ENCODE measurements around the gene CFAP97. TPM values are rescaled to one million over a fixed set of nuclear protein-coding genes. Genes with fewer than 3 reads are reported as not detected.

Gene CFAP97
- total RNA-seq, 2 donors from 2014 or later, result 12.2 to 22.4 TPM

GRCh38 chr4:185221912-185222311 lies 18.1 kb upstream of the CFAP97 start:
- no peak for DNase-seq
- H3K4me1 ChIP-seq, result no peaks in the 10 kb centered on the region
- no peaks in the 10 kb centered on the region for H3K27me3 ChIP-seq
- no peak overlapping the region for H3K27ac ChIP-seq
- H3K36me3 ChIP-seq, result no peaks in the 10 kb centered on the region
- no peak for TF ChIP-seq CTCF (IDR thresholded peaks at IDR 0.05)
- H3K9ac ChIP-seq (ENCODE audit: low read depth in 2 of 2, low read length in 2 of 2), result no peak overlapping the region
- H3K4me3 ChIP-seq, result no peak overlapping the region
- H3K9me3 ChIP-seq, result no peaks in the 10 kb centered on the region
- intact Hi-C loops (cut with DNase I), result no loop called here

GRCh38 chr4:185221491-185221890 lies 17.7 kb upstream of the CFAP97 start:
- H3K4me3 ChIP-seq, result no peak overlapping the region
- no peaks in the 10 kb centered on the region for H3K27me3 ChIP-seq
- TF ChIP-seq CTCF (IDR thresholded peaks at IDR 0.05), result no peak
- no peaks in the 10 kb centered on the region for H3K4me1 ChIP-seq
- DNase-seq, result no peak
- intact Hi-C loops (cut with DNase I), result no loop called here
- no peaks in the 10 kb centered on the region for H3K36me3 ChIP-seq
- H3K27ac ChIP-seq, result no peak overlapping the region
- no peaks in the 10 kb centered on the region for H3K9me3 ChIP-seq
- no peak overlapping the region for H3K9ac ChIP-seq (ENCODE audit: low read depth in 2 of 2, low read length in 2 of 2)

GRCh38 chr4:185219551-185220344 lies 15.9 kb upstream of the CFAP97 start:
- no peak for TF ChIP-seq CTCF (IDR thresholded peaks at IDR 0.05)
- Histone ChIP-seq H3K27ac (no peak overlapping the region), H3K4me1 (no peaks in the 10 kb centered on the region), H3K27me3 (no peaks in the 10 kb centered on the region), H3K9me3 (no peaks in the 10 kb centered on the region), H3K9ac (ENCODE audit: low read depth in 2 of 2, low read length in 2 of 2) (no peak overlapping the region), H3K36me3 (no peaks in the 10 kb centered on the region), H3K4me3 (no peak overlapping the region)
- peak; percentile 64 for DNase-seq
- intact Hi-C loops (cut with DNase I), result no loop called here

- DNase-seq, result no peak
- Histone ChIP-seq H3K27me3 (no peaks in the 10 kb centered on the region), H3K4me3 (no peak overlapping the region), H3K4me1 (no peaks in the 10 kb centered on the region), H3K27ac (no peak overlapping the region), H3K9me3 (no peaks in the 10 kb centered on the region), H3K36me3 (no peaks in the 10 kb centered on the region), H3K9ac (ENCODE audit: low read depth in 2 of 2, low read length in 2 of 2) (no peak overlapping the region)
- intact Hi-C loops (cut with DNase I), result no loop called here
- no peak for TF ChIP-seq CTCF (IDR thresholded peaks at IDR 0.05)
Observed at GRCh38 chr4:185218312-185218711, 14.5 kb upstream of the CFAP97 start.

- intact Hi-C loops (cut with DNase I), result no loop called here
- no peak for TF ChIP-seq CTCF (IDR thresholded peaks at IDR 0.05)
Observed at GRCh38 chr4:185217408-185217975, 13.7 kb upstream of the CFAP97 start.

More at GRCh38 chr4:185217408-185217975, 13.7 kb upstream of the CFAP97 start:
- H3K36me3 ChIP-seq, result no peaks in the 10 kb centered on the region
- H3K27me3 ChIP-seq, result no peaks in the 10 kb centered on the region
- no peak overlapping the region for H3K4me3 ChIP-seq
- no peaks in the 10 kb centered on the region for H3K9me3 ChIP-seq
- no peaks in the 10 kb centered on the region for H3K4me1 ChIP-seq
- DNase-seq, result no peak
- H3K27ac ChIP-seq, result no peak overlapping the region
- no peak overlapping the region for H3K9ac ChIP-seq (ENCODE audit: low read depth in 2 of 2, low read length in 2 of 2)
